H1 (cell line): ENCODE measurements around the gene HMX1. TPM values are rescaled to one million over a fixed set of nuclear protein-coding genes. Genes with fewer than 3 reads are reported as not detected.
A peak's percentile ranks its signal among the peaks of the same experiment; 100 is the strongest.

Source experiments
- CTCF ChIA-PET: fragments of 300-600 bp; sonication (Branson Sonifier 250); formaldehyde crosslinking; loops from one replicate; lab custom pipeline; 2021; ENCODE audit not compliant: partially characterized antibody; lab: Charles Lee
- POLR2A ChIA-PET: fragments of 300-600 bp; sonication (Branson Sonifier 250); formaldehyde crosslinking; loops from one replicate; lab custom pipeline; 2021; ENCODE audit warnings: inconsistent platforms; ENCODE audit not compliant: partially characterized antibody; lab: Charles Lee
- DNase-seq, 2 experiments: peaks; one replicate each; pipeline versions ENCODE4 v3.0.0 to v3.0.0-alpha.2; 2010 to 2022; ENCODE audit warnings: low spot score in 2 of 2, low read depth in 1 of 2, mixed read lengths in 1 of 2
- FAIRE-seq: peaks from 2 replicates; lab custom pipeline; 2011; peaks lifted over from hg19 to GRCh38; lab: Jason Lieb, UNC
- H2AFZ ChIP-seq: 2 replicates; pipeline ENCODE4 v1.8.1; 2012; ENCODE audit warnings: low read length, inconsistent platforms
- H2AK5ac ChIP-seq: 2 replicates; pipeline ENCODE4 v1.6.1; 2013; ENCODE audit warnings: low read depth, low read length
- H2BK120ac ChIP-seq: replicated peaks from 2 replicates; pipeline ENCODE3; 2013; ENCODE audit warnings: low read depth, low read length, inconsistent platforms
- H2BK12ac ChIP-seq: 2 replicates; pipeline ENCODE4 v1.6.1; 2013; ENCODE audit warnings: low read depth, low read length
- H2BK15ac ChIP-seq: 2 replicates; pipeline ENCODE4 v1.6.1; 2013; ENCODE audit warnings: low read length
- H2BK20ac ChIP-seq: 2 replicates; pipeline ENCODE4 v1.6.1; 2013; ENCODE audit warnings: low read length
- H2BK5ac ChIP-seq: 2 replicates; pipeline ENCODE4 v1.6.1; 2013; ENCODE audit warnings: low read depth, low read length
- H3K14ac ChIP-seq: 2 replicates; pipeline ENCODE4 v1.6.1; 2013; ENCODE audit warnings: inconsistent platforms; ENCODE audit not compliant: insufficient read length
- H3K18ac ChIP-seq: 2 replicates; pipeline ENCODE4 v1.6.1; 2013; ENCODE audit warnings: low read length; ENCODE audit errors: extremely low read depth
- H3K23ac ChIP-seq: 2 replicates; pipeline ENCODE4 v1.6.1; 2013; ENCODE audit warnings: inconsistent platforms; ENCODE audit not compliant: insufficient read length
- H3K23me2 ChIP-seq: 2 replicates; pipeline ENCODE4 v1.6.1; 2013; ENCODE audit warnings: low read depth, low read length
- H3K27ac ChIP-seq: 2 replicates; pipeline ENCODE4 v1.6.1; 2011; ENCODE audit warnings: low read depth, low read length, inconsistent platforms
- H3K27me3 ChIP-seq, 4 experiments: replicated peaks in 1 of 4; 1 replicate in 1 of 4; 2 replicates in 3 of 4; pipeline versions ENCODE4 v1.6.1 to v1.8.1; 2011 to 2013; ENCODE audit warnings: low read length in 3 of 4, mild to moderate bottlenecking in 3 of 4, inconsistent platforms in 2 of 4, mixed read lengths in 2 of 4, moderate library complexity in 1 of 4; ENCODE audit not compliant: control insufficient read depth in 3 of 4, insufficient read depth in 3 of 4; ENCODE audit errors: extremely low read depth in 1 of 4
- H3K36me3 ChIP-seq, 4 experiments: 2 replicates each; pipeline versions ENCODE4 v1.6.1 to v1.8.1; 2011 to 2013; ENCODE audit warnings: mild to moderate bottlenecking in 4 of 4, low read length in 3 of 4, moderate library complexity in 2 of 4, control low read depth in 1 of 4, inconsistent platforms in 1 of 4; ENCODE audit not compliant: insufficient read depth in 4 of 4, control insufficient read depth in 2 of 4
- H3K4ac ChIP-seq: replicated peaks from 2 replicates; pipeline ENCODE3; 2013; ENCODE audit warnings: low read length, low read depth, mixed read lengths, inconsistent platforms; ENCODE audit not compliant: insufficient read length
- H3K4me1 ChIP-seq, 4 experiments: replicated peaks in 1 of 4; 1 replicate in 1 of 4; 2 replicates in 3 of 4; pipeline versions ENCODE4 v1.6.1 to v1.8.1; 2011 to 2013; ENCODE audit warnings: low read length in 3 of 4, inconsistent platforms in 2 of 4, mixed read lengths in 1 of 4; ENCODE audit not compliant: insufficient read depth in 4 of 4, control insufficient read depth in 3 of 4
- H3K4me2 ChIP-seq, 2 experiments: 2 replicates each; pipeline versions ENCODE4 v1.6.1 to v1.8.1; 2011 to 2013; ENCODE audit warnings: low read depth in 2 of 2, low read length in 2 of 2, control low read depth in 1 of 2, inconsistent platforms in 1 of 2, mild to moderate bottlenecking in 1 of 2; ENCODE audit not compliant: insufficient read depth in 1 of 2
- H3K4me3 ChIP-seq, 4 experiments: fragments of 200-600, 300-600 bp in 1 of 4; sonication (generic), shearing (Covaris generic), sonication (Bioruptor Twin) in 1 of 4; 2 replicates each; pipeline versions ENCODE4 v1.5.1 to v1.8.1; 2011 to 2016; ENCODE audit warnings: low read length in 4 of 4, low read depth in 3 of 4, control low read depth in 2 of 4, inconsistent platforms in 2 of 4, mild to moderate bottlenecking in 2 of 4, mixed read lengths in 1 of 4, moderate library complexity in 1 of 4; ENCODE audit not compliant: insufficient read depth in 2 of 4; ENCODE audit errors: extremely low read depth in 1 of 4
- H3K56ac ChIP-seq: replicated peaks from 2 replicates; pipeline ENCODE3; 2013; ENCODE audit warnings: low read depth, mild to moderate bottlenecking, mixed read lengths, low read length, inconsistent platforms; ENCODE audit not compliant: insufficient read length
- H3K79me1 ChIP-seq: 2 replicates; pipeline ENCODE4 v1.6.1; 2013; ENCODE audit warnings: low read depth, low read length, control low read depth
- H3K79me2 ChIP-seq, 2 experiments: 2 replicates each; pipeline versions ENCODE4 v1.6.1 to v1.8.1; 2012 to 2013; ENCODE audit warnings: low read length in 2 of 2, mild to moderate bottlenecking in 2 of 2, inconsistent platforms in 1 of 2; ENCODE audit not compliant: insufficient read depth in 2 of 2, control insufficient read depth in 1 of 2
- H3K9ac ChIP-seq, 4 experiments: replicated peaks in 1 of 4; 1 replicate in 1 of 4; 2 replicates in 3 of 4; pipeline versions ENCODE4 v1.6.1 to v1.8.1; 2011 to 2013; ENCODE audit warnings: low read depth in 3 of 4, low read length in 3 of 4, control low read depth in 2 of 4, mild to moderate bottlenecking in 2 of 4, moderate library complexity in 2 of 4, inconsistent platforms in 1 of 4; ENCODE audit errors: extremely low read depth in 1 of 4
- H3K9me3 ChIP-seq, 2 experiments: 2 replicates each; pipeline versions ENCODE4 v1.6.1 to v1.8.1; 2012 to 2013; ENCODE audit warnings: mild to moderate bottlenecking in 2 of 2, moderate library complexity in 2 of 2, control low read depth in 1 of 2, inconsistent platforms in 1 of 2, low read depth in 1 of 2, low read length in 1 of 2, mixed read lengths in 1 of 2; ENCODE audit not compliant: insufficient read depth in 2 of 2
- H4K20me1 ChIP-seq, 2 experiments: replicated peaks in 1 of 2; 2 replicates each; pipeline versions ENCODE3 to v1.8.1; 2011 to 2013; ENCODE audit warnings: inconsistent platforms in 2 of 2, low read length in 2 of 2, mild to moderate bottlenecking in 1 of 2; ENCODE audit not compliant: insufficient read depth in 2 of 2, control insufficient read depth in 1 of 2
- H4K5ac ChIP-seq: 2 replicates; pipeline ENCODE4 v1.6.1; 2013; ENCODE audit warnings: low read length, low read depth, mixed read lengths, inconsistent platforms; ENCODE audit not compliant: insufficient read length
- H4K8ac ChIP-seq: 2 replicates; pipeline ENCODE4 v1.8.0; 2013; ENCODE audit warnings: mild to moderate bottlenecking, moderate library complexity, low read length, inconsistent platforms; ENCODE audit not compliant: insufficient read depth; ENCODE audit errors: extremely low read depth
- H4K91ac ChIP-seq: replicated peaks from 2 replicates; pipeline ENCODE3; 2013; ENCODE audit warnings: low read length, mixed read lengths, inconsistent platforms; ENCODE audit not compliant: insufficient read length
- BRCA1 ChIP-seq: IDR thresholded peaks from 2 replicates; pipeline ENCODE4 v1.6.1; 2012; ENCODE audit warnings: low read depth, low read length, improper control_type of control experiment
- CBX8 ChIP-seq: fragments of 300-800, 300-1000 bp; sonication (generic); IDR thresholded peaks from 2 replicates; pipeline ENCODE4 v1.7.1; 2016; ENCODE audit warnings: low read depth, low read length, borderline replicate concordance
- CTBP2 ChIP-seq: IDR thresholded peaks from 2 replicates; pipeline ENCODE4 v1.7.0; 2011; ENCODE audit warnings: borderline replicate concordance, mild to moderate bottlenecking, moderate library complexity, mixed read lengths, low read length; ENCODE audit not compliant: insufficient read depth, insufficient read length
- EZH2 ChIP-seq: fragments of 200-600 bp; sonication (generic); IDR thresholded peaks from 2 replicates; pipeline ENCODE4 v1.7.1; 2012; ENCODE audit warnings: low read depth, mild to moderate bottlenecking, moderate library complexity, low read length, inconsistent platforms; ENCODE audit not compliant: severe bottlenecking
- MAFK ChIP-seq: IDR thresholded peaks from 2 replicates; pipeline ENCODE4 v1.6.1; 2012; ENCODE audit warnings: low read depth, mild to moderate bottlenecking, improper control_type of control experiment, low read length
- RFX5 ChIP-seq: IDR thresholded peaks from 2 replicates; pipeline ENCODE4 v1.6.1; 2011; ENCODE audit warnings: low read depth, low read length, improper control_type of control experiment, borderline replicate concordance
- RNF2 ChIP-seq: fragments of 200-900, 300-1000 bp; sonication (generic); IDR thresholded peaks from 2 replicates; pipeline ENCODE4 v1.7.1; 2016; ENCODE audit warnings: borderline replicate concordance, low read depth, mild to moderate bottlenecking, antibody characterized with exemption, low read length; ENCODE audit not compliant: poor library complexity, severe bottlenecking; ENCODE audit errors: missing control alignments
- SUZ12 ChIP-seq: fragments of 200-600 bp; sonication (generic); IDR thresholded peaks from 2 replicates; pipeline ENCODE4 v1.6.1; 2012; ENCODE audit warnings: mild to moderate bottlenecking, inconsistent platforms, low read length, moderate library complexity, mixed read lengths
- YY1 ChIP-seq: IDR thresholded peaks from 2 replicates; pipeline ENCODE4 v1.6.1; 2011; ENCODE audit warnings: low read depth, mild to moderate bottlenecking, low read length
- WGBS, 2 experiments: shearing (Covaris generic) in 1 of 2; methylation state at CpG; one replicate each; pipeline versions ENCODE4 v1.1.6 to v1.1.7; 2013 to 2015; ENCODE audit warnings: low lambda C conversion rate in 2 of 2, mixed read lengths in 2 of 2, inconsistent platforms in 1 of 2, low coverage in 1 of 2, missing lambda C conversion rate in 1 of 2; ENCODE audit not compliant: insufficient replicate concordance in 2 of 2, insufficient coverage in 1 of 2, insufficient read length in 1 of 2; ENCODE audit errors: extremely low coverage in 1 of 2, missing lambda C conversion rate in 1 of 2; 5-methylcytosine and 5-hydroxymethylcytosine counted together
- polyA plus RNA-seq, 7 experiments: library from polyadenylated mRNA; depleted of rRNA in 3 of 7; stranded (reverse) in 5 of 7; unstranded in 2 of 7; fragments of >200 nt in 5 of 7; fragments of 200-250 nt in 2 of 7; gene quantifications; 1 replicate in 5 of 7; 2 replicates in 1 of 7; 4 replicates in 1 of 7; pipeline versions ENCODE4 v1.2.1 to v1.2.3, GENCODE V29; 2011 to 2013; ENCODE audit warnings: missing spikeins in 2 of 7, mixed read lengths in 2 of 7
- total RNA-seq: library from RNA; stranded (reverse); fragmentation: NEBNext Ultra II Directional; extraction: Animal tissue kit (Norgen Biotek cat#: 25700); gene quantifications from 2 replicates; pipeline ENCODE4 v1.2.1, GENCODE V29; 2021

Gene HMX1
- total and polyA plus RNA-seq, 2 of the 8 experiments (the other 6 are each of a cell fraction or from before 2014, with no cell fraction given): 0.26 TPM; not detected in 1

DNA sequence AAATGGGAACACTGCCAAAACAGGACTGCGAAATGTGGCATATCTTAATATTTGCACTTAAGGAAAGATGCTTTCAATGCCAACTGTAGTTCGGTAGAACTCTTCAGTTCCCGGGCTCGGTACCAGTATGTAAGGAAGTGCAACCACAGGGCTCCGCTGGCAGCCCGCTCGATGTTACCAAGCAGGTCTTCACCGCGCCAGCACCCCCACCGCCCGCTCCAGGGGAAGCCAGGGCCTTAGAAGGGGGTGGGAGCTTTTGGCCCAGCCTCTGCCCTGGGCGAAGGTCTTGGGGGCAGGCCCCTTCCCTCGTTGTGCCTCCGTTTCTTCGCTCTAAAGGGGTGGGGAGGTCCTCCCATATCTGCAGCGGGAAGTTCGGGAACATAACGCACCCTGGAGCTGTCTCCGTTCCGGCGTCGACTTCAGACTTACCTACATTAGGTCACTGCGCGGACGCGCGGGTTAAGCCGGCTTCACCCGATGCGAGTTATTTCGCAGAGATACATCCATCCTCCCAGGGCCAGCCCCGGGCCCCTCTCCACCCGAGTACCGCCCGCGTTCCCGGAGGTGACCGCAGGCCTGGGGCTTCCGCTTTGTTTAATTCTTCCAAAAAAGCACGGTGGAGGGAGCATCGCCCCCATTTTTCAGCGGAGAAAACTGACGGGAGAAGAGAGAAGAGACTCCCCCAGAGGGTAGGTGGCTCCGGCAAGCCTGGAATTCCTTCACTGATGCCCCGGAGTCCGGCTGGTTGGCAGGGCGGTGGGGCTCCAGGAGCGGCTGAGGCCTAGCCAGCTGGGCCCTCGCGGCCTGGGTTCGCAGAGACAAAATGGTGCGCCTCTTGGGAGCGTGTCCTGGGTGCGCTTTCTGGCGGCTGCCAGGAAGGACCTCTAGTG is 1.0 kb upstream of the HMX1 start:
- WGBS, 2 experiments: 14% methylated on average over 52 of the region's 55 CpGs; no CpG with 5 or more reads in 1 of the 2 experiments
- H4K5ac ChIP-seq: no peak overlapping the region
- no peak overlapping the region for H2AK5ac ChIP-seq
- H3K23me2 ChIP-seq: peaks cover 6% of the 10 kb centered on the region
- peaks cover 97 to 98% (median 97%) of the 10 kb centered on the region in 4 experiments for H3K27me3 ChIP-seq
- no peak overlapping the region for H3K23ac ChIP-seq
- H3K14ac ChIP-seq: no peak overlapping the region
- peak overlapping the region in 2 of 4 experiments; percentile 27 to 52; a peak in 3 of 8 replicates for H3K4me3 ChIP-seq
- TF ChIP-seq MAFK: no peak
- TF ChIP-seq CTBP2: peak; percentile 41
- peak; percentile 96 for TF ChIP-seq RNF2
- peak; percentile 98 for TF ChIP-seq SUZ12
- TF ChIP-seq YY1: 0 out of 2 replicates have a peak, but pooled peaks have one; percentile 4
- TF ChIP-seq RFX5: no peak
- TF ChIP-seq BRCA1: no peak
- TF ChIP-seq EZH2: peak; percentile 98
- TF ChIP-seq CBX8: peak; percentile 85; the same call in 1 of the 2 replicates
- peak overlapping the region; percentile 23; the same call in 1 of the 2 replicates for H4K8ac ChIP-seq
- no peak overlapping the region for H3K9ac ChIP-seq
- peaks cover 0 to 21% (median 9%) of the 10 kb centered on the region in 4 experiments; a peak in 6 of 7 replicates for H3K4me1 ChIP-seq
- H3K27ac ChIP-seq: no peak overlapping the region
- H3K79me1 ChIP-seq: no peaks in the 10 kb centered on the region
- H2BK120ac ChIP-seq: no peak overlapping the region
- H4K91ac ChIP-seq: no peak overlapping the region
- H3K56ac ChIP-seq: no peak overlapping the region
- H2BK12ac ChIP-seq: no peak overlapping the region
- H2BK5ac ChIP-seq: no peak overlapping the region
- ChIA-PET CTCF (interaction anchor here (0.7 kb wide), 1 partner anchor 24 kb away, joined by 3 read pairs; no protein-coding TSS in a partner anchor), POLR2A (no interaction called here)
- no peak overlapping the region for H2BK15ac ChIP-seq
- H4K20me1 ChIP-seq: peaks cover 30 to 41% of the 10 kb centered on the region in 2 experiments
- peak in 1 of 2 experiments; percentile 66 for DNase-seq
- no peaks in the 10 kb centered on the region; a peak in 1 of 4 replicates for H3K9me3 ChIP-seq
- no peak for FAIRE-seq
- no peaks in the 10 kb centered on the region for H3K79me2 ChIP-seq
- no peak overlapping the region for H3K18ac ChIP-seq
- peaks cover 0 to 18% (median 0%) of the 10 kb centered on the region in 4 experiments; a peak in 1 of 8 replicates for H3K36me3 ChIP-seq
- H3K4ac ChIP-seq: no peak overlapping the region
- H3K4me2 ChIP-seq: peak overlapping the region; percentile 59 to 65
- no peak overlapping the region for H2AFZ ChIP-seq
- H2BK20ac ChIP-seq: no peak overlapping the region
